Neural progenitor cell (in vitro differentiated cells): ENCODE measurements around the gene CFAP54. TPM values are rescaled to one million over a fixed set of nuclear protein-coding genes. Genes with fewer than 3 reads are reported as not detected.

Experiments
- DNase-seq: peaks from one replicate; pipeline ENCODE4 v3.0.0-alpha.2; 2016; ENCODE audit warnings: low spot score
- H2AFZ ChIP-seq: fragments of 200-600 bp; sonication (generic); replicated peaks from 2 replicates; pipeline ENCODE4 v1.6.1; 2016; ENCODE audit warnings: antibody characterized with exemption
- H3F3A ChIP-seq: fragments of 200-600 bp; sonication (generic); 2 replicates; pipeline ENCODE4 v1.6.1; 2016; ENCODE audit warnings: antibody characterized with exemption, low read depth
- H3K27ac ChIP-seq: fragments of 200-600 bp; sonication (generic); 2 replicates; pipeline ENCODE4 v1.5.1; 2016; ENCODE audit warnings: mild to moderate bottlenecking
- H3K27me3 ChIP-seq: fragments of 200-600 bp; sonication (generic); 2 replicates; pipeline ENCODE4 v1.6.1; 2016; ENCODE audit warnings: mild to moderate bottlenecking, moderate library complexity
- H3K36me3 ChIP-seq: fragments of 200-600 bp; sonication (generic); 2 replicates; pipeline ENCODE4 v1.5.1; 2016
- H3K4me1 ChIP-seq: fragments of 200-600 bp; sonication (generic); 2 replicates; pipeline ENCODE4 v1.6.1; 2016; ENCODE audit warnings: mixed run types
- H3K4me2 ChIP-seq: fragments of 200-600 bp; sonication (generic); 2 replicates; pipeline ENCODE4 v1.6.1; 2016
- H3K4me3 ChIP-seq: fragments of 200-600 bp; sonication (generic); 2 replicates; pipeline ENCODE4 v1.5.1; 2016
- H3K79me2 ChIP-seq: fragments of 200-600 bp; sonication (generic); 2 replicates; pipeline ENCODE4 v1.6.1; 2016; ENCODE audit warnings: low read depth
- H3K9ac ChIP-seq: fragments of 200-600 bp; sonication (generic); 2 replicates; pipeline ENCODE4 v1.6.1; 2016
- H3K9me3 ChIP-seq: fragments of 200-600 bp; sonication (generic); 2 replicates; pipeline ENCODE4 v1.5.1; 2016; ENCODE audit warnings: low read depth
- H4K20me1 ChIP-seq: fragments of 200-600 bp; sonication (generic); 2 replicates; pipeline ENCODE4 v1.6.1; 2016; ENCODE audit warnings: low read depth
- H3K27ac Mint-ChIP-seq: 3 replicates; pipeline ENCODE4 v1.8.0; 2021; ENCODE audit warnings: mixed read lengths
- H3K27me3 Mint-ChIP-seq: 2 replicates; pipeline ENCODE4 v1.8.0; 2022; ENCODE audit warnings: low read depth, mild to moderate bottlenecking, inconsistent platforms, moderate library complexity, mixed read lengths; ENCODE audit not compliant: insufficient read depth
- H3K36me3 Mint-ChIP-seq: 3 replicates; pipeline ENCODE4 v1.8.0; 2021; ENCODE audit warnings: mixed read lengths
- H3K4me1 Mint-ChIP-seq: 3 replicates; pipeline ENCODE4 v1.8.0; 2021; ENCODE audit warnings: mixed read lengths
- H3K4me3 Mint-ChIP-seq: 3 replicates; pipeline ENCODE4 v1.8.0; 2021; ENCODE audit warnings: mild to moderate bottlenecking, moderate library complexity, mixed read lengths
- H3K9me3 Mint-ChIP-seq: 3 replicates; pipeline ENCODE4 v1.8.0; 2020; ENCODE audit warnings: mixed read lengths
- EZH2 ChIP-seq: fragments of 200-600 bp; sonication (generic); IDR thresholded peaks from 2 replicates; pipeline ENCODE4 v1.6.1; 2017; ENCODE audit warnings: antibody characterized with exemption, mild to moderate bottlenecking, moderate library complexity
- EZH2phosphoT487 ChIP-seq: fragments of 200-600 bp; sonication (generic); IDR thresholded peaks from 2 replicates; pipeline ENCODE4 v1.6.1; 2017; ENCODE audit warnings: antibody characterized with exemption
- total RNA-seq: library from RNA; depleted of rRNA; stranded (reverse); fragments of >200 nt; gene quantifications from 2 replicates; pipeline ENCODE4 v1.2.3, GENCODE V29; 2015; ENCODE audit warnings: low replicate concordance
- TF ChIP-seq, protein P1 (sequence below): fragments of 200-600 bp; sonication (generic); IDR thresholded peaks from 2 replicates; pipeline ENCODE4 v1.5.1; 2017; ENCODE audit warnings: antibody characterized with exemption, mild to moderate bottlenecking

CFAP54 gene
- total RNA-seq, 1 donor from 2014 or later = 4.2 TPM

DNA sequence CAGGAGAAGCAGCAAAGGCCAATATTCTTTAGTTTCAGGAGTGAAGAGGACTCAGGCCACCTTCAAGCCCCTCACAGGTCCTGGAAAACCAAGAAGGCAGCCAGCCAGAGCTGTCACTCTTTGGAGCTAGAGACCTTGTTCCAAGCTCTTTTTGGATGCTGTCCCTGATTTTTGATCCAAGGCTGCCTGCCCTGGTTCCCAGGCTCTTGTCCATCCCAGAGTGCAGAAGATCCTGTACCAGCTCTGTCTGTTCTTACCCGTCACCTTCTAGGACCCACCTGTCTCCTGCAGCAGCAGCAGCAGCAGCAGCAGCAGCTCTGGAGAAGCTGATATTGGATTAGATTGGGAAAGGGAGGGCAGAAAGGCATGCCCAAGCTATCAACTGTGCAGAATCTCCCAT, 260.6 kb downstream of the CFAP54 start:
- Histone ChIP-seq H3K4me1 (peaks cover 14% of the 10 kb centered on the region), H3K79me2 (no peaks in the 10 kb centered on the region), H2AFZ (peak overlapping the region; percentile 100), H3K27me3 (no peaks in the 10 kb centered on the region), H3K9ac (peak overlapping the region; percentile 50), H3K27ac (peak overlapping the region; percentile 79), H3K9me3 (no peaks in the 10 kb centered on the region), H3K4me2 (peak overlapping the region; percentile 61), H3K4me3 (no peak overlapping the region), H4K20me1 (no peaks in the 10 kb centered on the region), H3F3A (no peaks in the 10 kb centered on the region), H3K36me3 (no peaks in the 10 kb centered on the region)
- Mint-ChIP-seq H3K27me3 (peaks cover 4% of the 10 kb centered on the region), H3K4me1 (no peaks in the 10 kb centered on the region), H3K4me3 (no peak overlapping the region), H3K36me3 (no peaks in the 10 kb centered on the region), H3K27ac (no peak overlapping the region), H3K9me3 (no peaks in the 10 kb centered on the region)
- TF ChIP-seq EZH2 = no peak
- TF ChIP-seq, protein P1, sequence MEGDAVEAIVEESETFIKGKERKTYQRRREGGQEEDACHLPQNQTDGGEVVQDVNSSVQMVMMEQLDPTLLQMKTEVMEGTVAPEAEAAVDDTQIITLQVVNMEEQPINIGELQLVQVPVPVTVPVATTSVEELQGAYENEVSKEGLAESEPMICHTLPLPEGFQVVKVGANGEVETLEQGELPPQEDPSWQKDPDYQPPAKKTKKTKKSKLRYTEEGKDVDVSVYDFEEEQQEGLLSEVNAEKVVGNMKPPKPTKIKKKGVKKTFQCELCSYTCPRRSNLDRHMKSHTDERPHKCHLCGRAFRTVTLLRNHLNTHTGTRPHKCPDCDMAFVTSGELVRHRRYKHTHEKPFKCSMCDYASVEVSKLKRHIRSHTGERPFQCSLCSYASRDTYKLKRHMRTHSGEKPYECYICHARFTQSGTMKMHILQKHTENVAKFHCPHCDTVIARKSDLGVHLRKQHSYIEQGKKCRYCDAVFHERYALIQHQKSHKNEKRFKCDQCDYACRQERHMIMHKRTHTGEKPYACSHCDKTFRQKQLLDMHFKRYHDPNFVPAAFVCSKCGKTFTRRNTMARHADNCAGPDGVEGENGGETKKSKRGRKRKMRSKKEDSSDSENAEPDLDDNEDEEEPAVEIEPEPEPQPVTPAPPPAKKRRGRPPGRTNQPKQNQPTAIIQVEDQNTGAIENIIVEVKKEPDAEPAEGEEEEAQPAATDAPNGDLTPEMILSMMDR = no peak
- no peak for TF ChIP-seq EZH2phosphoT487
- DNase-seq = peak; percentile 52

DNA sequence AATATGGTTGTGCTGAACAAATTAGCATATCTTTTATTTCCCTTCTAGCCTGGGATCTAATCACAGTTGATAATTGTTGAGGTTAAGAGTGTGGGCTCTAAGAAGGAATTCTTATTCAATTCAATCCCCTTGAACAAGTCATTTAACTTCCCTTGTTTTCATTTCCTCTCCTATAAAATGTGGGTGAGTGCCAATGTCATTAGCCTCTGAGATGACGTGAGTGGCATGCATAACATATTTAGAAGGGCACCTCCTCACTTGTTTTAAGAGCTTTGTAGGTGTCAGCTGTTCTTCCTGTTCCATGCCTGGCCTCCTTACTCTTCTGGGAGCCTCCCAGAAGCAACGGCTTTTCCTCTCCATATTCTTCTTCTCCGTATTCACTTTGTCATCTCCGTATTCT, 262.2 kb downstream of the CFAP54 start:
- Histone ChIP-seq H3F3A (no peaks in the 10 kb centered on the region), H3K4me2 (no peak overlapping the region), H3K36me3 (no peaks in the 10 kb centered on the region), H3K4me1 (peaks cover 14% of the 10 kb centered on the region), H3K27me3 (no peaks in the 10 kb centered on the region), H3K9ac (no peak overlapping the region), H3K79me2 (no peaks in the 10 kb centered on the region), H3K27ac (no peak overlapping the region), H3K4me3 (no peak overlapping the region), H3K9me3 (no peaks in the 10 kb centered on the region), H2AFZ (no peak overlapping the region), H4K20me1 (no peaks in the 10 kb centered on the region)
- DNase-seq = no peak
- Mint-ChIP-seq H3K9me3 (no peaks in the 10 kb centered on the region), H3K4me3 (no peak overlapping the region), H3K36me3 (no peaks in the 10 kb centered on the region), H3K27me3 (peaks cover 4% of the 10 kb centered on the region), H3K27ac (no peak overlapping the region), H3K4me1 (no peaks in the 10 kb centered on the region)
- TF ChIP-seq EZH2 = no peak
- TF ChIP-seq EZH2phosphoT487 = no peak
- TF ChIP-seq, protein P1 = no peak

DNA sequence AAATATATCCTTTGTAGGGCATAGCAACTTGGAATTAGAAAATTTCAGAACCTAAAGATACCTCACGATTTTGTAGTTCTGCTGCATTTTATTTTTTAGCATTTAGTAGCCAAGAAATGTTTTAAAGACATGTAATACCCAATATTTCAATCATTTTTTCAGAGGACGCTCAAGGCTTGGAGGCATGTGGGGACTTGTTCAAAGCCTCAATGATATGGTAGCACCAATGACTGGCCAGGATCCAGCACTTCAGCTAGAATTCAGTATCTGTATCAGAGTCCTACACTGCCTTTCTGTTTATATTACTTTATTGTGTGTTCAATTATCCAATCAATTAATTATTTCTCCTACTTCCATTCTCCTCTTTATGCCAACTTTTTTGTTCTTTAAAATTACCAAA, 262.8 kb downstream of the CFAP54 start:
- H3K9me3 Mint-ChIP-seq = no peaks in the 10 kb centered on the region
- no peak overlapping the region for H2AFZ ChIP-seq
- TF ChIP-seq EZH2phosphoT487 (no peak), EZH2 (no peak)
- DNase-seq = no peak
- no peaks in the 10 kb centered on the region for H3K36me3 ChIP-seq
- H3K27ac Mint-ChIP-seq = no peak overlapping the region
- H3K4me2 ChIP-seq = no peak overlapping the region
- H3K9me3 ChIP-seq = no peaks in the 10 kb centered on the region
- H3K4me3 ChIP-seq = no peak overlapping the region
- H3K27me3 ChIP-seq = no peaks in the 10 kb centered on the region
- H3K27ac ChIP-seq = no peak overlapping the region
- no peak overlapping the region for H3K9ac ChIP-seq
- H3K36me3 Mint-ChIP-seq = no peaks in the 10 kb centered on the region
- H3K4me3 Mint-ChIP-seq = no peak overlapping the region
- no peaks in the 10 kb centered on the region for H3K4me1 Mint-ChIP-seq
- no peaks in the 10 kb centered on the region for H3K79me2 ChIP-seq
- H3F3A ChIP-seq = no peaks in the 10 kb centered on the region
- peaks cover 14% of the 10 kb centered on the region for H3K4me1 ChIP-seq
- H3K27me3 Mint-ChIP-seq = peaks cover 4% of the 10 kb centered on the region
- no peaks in the 10 kb centered on the region for H4K20me1 ChIP-seq

DNA sequence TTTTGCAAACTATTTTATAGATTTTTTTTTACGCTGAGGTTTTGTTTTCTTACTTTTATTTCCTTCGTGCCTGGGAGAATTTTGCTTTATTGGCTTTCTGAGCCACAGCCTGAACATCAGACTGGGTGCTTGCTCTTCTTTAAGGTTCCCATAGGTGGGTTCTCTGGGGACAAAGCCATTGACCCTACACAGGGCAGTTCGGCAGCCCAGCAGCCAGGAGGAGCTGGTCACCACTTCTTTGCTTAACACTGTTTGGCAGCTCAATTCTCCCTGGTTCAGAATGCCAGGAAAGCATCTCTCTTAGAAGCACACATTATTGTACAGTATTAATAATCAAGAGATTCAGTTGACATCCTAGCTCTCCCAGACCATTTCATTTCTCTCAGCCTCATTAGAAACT, 276.9 kb downstream of the CFAP54 start:
- no peak overlapping the region for H3K4me3 ChIP-seq
- H3K9ac ChIP-seq = no peak overlapping the region
- Mint-ChIP-seq H3K4me3 (no peak overlapping the region), H3K27ac (no peak overlapping the region), H3K4me1 (peaks cover 5% of the 10 kb centered on the region), H3K36me3 (no peaks in the 10 kb centered on the region), H3K9me3 (no peaks in the 10 kb centered on the region), H3K27me3 (peaks cover 2% of the 10 kb centered on the region)
- H3K27me3 ChIP-seq = no peaks in the 10 kb centered on the region
- no peaks in the 10 kb centered on the region for H3K36me3 ChIP-seq
- no peaks in the 10 kb centered on the region for H3K79me2 ChIP-seq
- H3K4me2 ChIP-seq = no peak overlapping the region
- no peaks in the 10 kb centered on the region for H3F3A ChIP-seq
- no peaks in the 10 kb centered on the region for H3K4me1 ChIP-seq
- no peak for TF ChIP-seq EZH2
- TF ChIP-seq, protein P1 = peak; percentile 39
- no peak overlapping the region for H3K27ac ChIP-seq
- peak; percentile 26 for DNase-seq
- H3K9me3 ChIP-seq = no peaks in the 10 kb centered on the region
- H2AFZ ChIP-seq = peak overlapping the region; percentile 71
- H4K20me1 ChIP-seq = no peaks in the 10 kb centered on the region
